HG03354 (cell line): Measurements from ENCODE around the gene PLA2G6.

Source experiments
- ATAC-seq: cut with Tn5 transposase; IDR thresholded peaks from one replicate; pipeline ENCODE4 v1.9.1; 2021; ENCODE audit warnings: mild to moderate bottlenecking; ENCODE audit not compliant: unreplicated experiment, poor library complexity, severe bottlenecking

Gene PLA2G6

GRCh38 chr22:38215156-38216038 is 33.8 kb upstream of the PLA2G6 start:
- no peak for ATAC-seq

- ATAC-seq, result no peak
Observed at GRCh38 chr22:38214302-38215056, 32.8 kb upstream of the PLA2G6 start.

DNA sequence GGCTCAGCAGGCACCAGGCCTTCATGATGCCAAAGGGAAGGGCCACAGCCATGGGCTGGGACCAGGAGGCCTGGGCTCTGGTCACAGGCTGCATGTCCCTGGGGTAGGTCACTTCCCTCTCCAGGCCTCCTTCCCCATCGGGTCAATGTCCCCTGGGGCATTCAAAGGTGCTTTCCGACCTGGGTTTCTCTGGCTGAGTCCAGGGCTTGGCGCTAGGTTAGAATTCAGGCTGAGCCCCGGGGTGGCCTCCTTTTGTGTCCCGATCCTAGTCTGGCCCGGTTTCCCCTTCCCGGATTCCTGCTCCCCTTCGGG is 32.3 kb upstream of the PLA2G6 start:
- no peak for ATAC-seq

GRCh38 chr22:38213319-38213989 is 31.8 kb upstream of the PLA2G6 start:
- no peak for ATAC-seq

DNA sequence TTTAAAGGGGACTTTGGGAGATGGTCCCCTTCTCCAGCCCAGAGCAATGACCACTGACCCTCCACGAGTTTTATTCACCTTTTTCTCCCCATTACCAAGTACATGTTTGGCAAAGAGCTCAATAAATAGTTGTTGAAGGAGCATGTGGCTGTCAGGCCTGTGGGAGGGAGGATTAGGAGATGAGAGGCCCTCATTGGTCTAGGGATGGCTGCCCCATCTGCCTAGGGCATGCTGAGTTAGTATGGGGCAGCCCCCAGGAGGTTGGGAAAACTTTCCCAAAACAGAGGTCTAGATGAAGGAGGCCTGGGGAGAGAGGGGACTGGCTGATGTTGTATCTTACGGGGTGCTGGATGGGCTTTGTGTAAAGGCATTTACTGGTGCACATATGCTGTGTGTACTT is 30.8 kb upstream of the PLA2G6 start:
- no peak for ATAC-seq

- no peak for ATAC-seq
Observed at GRCh38 chr22:38211556-38211955, 29.9 kb upstream of the PLA2G6 start.

GRCh38 chr22:38208551-38208968 is 26.9 kb upstream of the PLA2G6 start:
- ATAC-seq, result no peak

DNA sequence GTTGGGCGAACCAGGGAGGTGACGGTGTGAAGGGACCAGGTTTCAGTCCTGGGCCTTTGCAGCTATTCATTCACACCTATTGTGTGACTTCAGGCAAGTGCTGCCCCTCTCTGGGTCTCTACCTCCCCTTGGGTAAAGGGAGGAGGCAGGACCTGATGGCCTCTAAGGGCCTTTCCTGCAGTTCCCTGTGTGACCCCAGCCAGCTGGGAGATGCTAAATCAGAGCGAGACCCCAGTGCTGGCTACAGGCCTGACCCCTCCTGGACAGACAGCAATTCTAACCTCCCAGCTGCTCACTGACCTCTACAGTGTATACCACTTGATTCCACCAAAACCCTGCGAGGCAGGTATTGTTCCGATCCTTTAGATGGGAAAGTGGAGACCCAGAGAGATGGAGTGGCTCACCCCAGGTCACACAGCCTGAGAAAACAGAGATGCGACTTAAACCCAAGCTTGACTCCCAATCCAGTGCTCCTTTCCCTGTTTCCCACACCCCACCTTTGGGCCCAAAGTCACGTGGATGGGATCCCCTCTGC is 26.3 kb upstream of the PLA2G6 start:
- no peak for ATAC-seq

DNA sequence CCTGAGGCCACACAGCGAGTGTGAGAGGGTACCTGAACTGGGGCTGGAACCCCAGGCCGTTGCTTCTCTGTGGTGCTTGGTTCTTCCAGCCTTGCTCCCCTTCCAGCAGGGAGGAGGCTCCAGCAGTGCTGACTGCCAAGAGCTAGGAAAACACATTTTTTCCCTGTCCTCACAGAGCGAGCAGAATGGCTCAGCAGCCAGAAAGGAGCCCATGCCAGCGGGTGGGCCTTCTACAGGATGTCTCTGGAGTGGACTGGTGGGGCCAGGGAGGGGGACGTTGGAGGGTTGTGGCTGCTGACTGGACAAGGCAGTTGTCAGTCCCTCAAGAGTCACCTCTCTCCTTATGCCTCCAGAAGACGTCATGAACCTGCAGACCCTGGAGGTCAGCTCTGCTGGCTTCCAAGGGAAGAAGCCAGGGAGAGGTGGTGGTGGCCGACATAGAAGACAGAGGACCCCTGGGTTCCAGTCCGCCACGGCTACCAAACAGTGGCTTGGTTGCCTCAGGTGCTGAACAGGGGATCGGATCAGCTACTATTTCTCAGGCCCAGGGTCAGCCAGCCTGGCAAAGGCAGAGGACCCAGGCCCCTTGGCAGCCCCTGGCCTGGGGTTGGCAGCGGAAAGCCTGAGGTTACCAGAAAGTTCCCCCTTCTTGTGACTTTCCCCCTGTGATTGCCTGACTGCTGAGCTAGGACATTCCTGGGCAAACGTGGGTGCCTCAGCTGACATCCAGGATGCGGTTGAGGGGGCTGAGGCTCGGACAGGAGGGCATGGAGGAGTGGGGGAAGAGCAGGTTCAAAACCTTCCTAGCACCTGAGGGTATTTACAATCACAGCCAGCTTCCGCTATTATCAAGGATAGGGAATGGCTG is 23.9 kb upstream of the PLA2G6 start:
- ATAC-seq, result no peak

GRCh38 chr22:38204784-38205183 is 23.2 kb upstream of the PLA2G6 start:
- no peak for ATAC-seq

GRCh38 chr22:38203855-38204514 is 22.4 kb upstream of the PLA2G6 start:
- no peak for ATAC-seq

GRCh38 chr22:38203090-38203810 is 21.6 kb upstream of the PLA2G6 start:
- no peak for ATAC-seq

GRCh38 chr22:38202437-38203089 is 20.9 kb upstream of the PLA2G6 start:
- peak; percentile 24 for ATAC-seq

DNA sequence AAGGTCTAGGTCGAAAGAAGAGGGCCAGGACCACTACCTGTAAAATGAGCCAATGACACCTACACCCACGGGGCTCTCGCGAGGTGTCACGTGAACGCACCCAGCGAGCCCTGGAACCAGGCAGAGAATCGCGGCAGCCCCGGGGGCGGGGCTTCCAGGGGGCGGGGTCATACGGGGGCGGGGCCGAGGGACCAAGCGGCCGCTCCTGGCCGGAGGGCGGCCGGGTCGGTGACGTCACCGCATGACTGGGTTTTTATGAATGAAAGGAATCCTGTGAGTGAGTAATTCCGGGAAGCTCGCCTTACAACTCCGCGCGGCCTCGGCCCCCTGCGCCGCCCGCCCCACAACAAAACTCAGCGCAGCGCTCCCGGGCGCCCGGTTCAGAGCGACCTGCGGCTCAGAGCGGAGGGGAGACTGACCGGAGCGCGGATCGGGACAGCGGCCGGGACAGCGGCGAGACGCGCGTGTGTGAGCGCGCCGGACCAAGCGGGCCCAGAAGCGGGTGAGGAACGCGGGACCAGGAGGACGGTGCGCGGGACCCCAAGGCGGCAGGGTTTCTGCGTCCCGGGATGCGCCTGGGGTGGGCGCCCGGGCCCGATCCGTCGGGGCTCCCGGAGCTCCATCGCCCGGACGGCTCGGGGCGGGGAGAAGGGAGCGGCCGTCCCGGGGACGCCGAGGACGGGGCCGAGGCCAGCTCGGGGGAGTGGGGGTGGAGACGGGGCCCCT is 20.2 kb upstream of the PLA2G6 start, which contains the start of gene MAFF:
Gene MAFF (plus strand): TSS at position 284 of the 726 bp plus-strand sequence. CDS start 11,860 bp downstream, outside the sequence.
- peak; percentile 67 for ATAC-seq

DNA sequence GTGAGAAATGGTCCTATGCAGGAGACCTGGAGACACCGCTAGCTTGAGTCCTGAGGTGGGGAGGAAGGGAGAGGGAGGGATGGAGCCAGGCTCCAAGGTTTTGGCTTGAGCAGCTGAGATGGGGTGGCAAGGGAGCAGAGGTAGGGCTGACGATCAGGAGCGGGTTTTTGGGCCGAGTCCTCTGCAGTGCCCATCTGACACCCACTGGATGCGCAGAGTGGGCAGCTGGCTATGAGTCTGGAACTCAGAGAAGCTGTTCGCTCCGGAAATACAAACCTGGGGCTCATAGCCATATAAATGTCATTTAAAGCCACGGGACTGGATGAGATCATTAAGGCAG is 19.7 kb upstream of the PLA2G6 start:
- peak; percentile 3 for ATAC-seq

GRCh38 chr22:38199826-38200559 is 18.4 kb upstream of the PLA2G6 start:
- no peak for ATAC-seq
